Medulla oblongata (tissue), 1 donor: ENCODE data around the gene VWA3B.
"Not testable (repeated sequence)": the region's sequence is repeated elsewhere in the genome, so short reads cannot be mapped to it uniquely, and the experiment has no call there.

Source experiments
- DNase-seq: peaks from one replicate; pipeline ENCODE4 v3.0.0-alpha.2; 2015; ENCODE audit errors: extremely low spot score

The VWA3B gene

GRCh38 chr2:98297817-98298682 lies 211.1 kb downstream of the VWA3B start:
- no peak for DNase-seq

GRCh38 chr2:98298683-98299164 lies 211.8 kb downstream of the VWA3B start:
- DNase-seq: no peak

GRCh38 chr2:98299211-98299905 lies 212.4 kb downstream of the VWA3B start:
- DNase-seq: no peak

- peak; percentile 53 for DNase-seq
These were observed 213.3 kb downstream of the VWA3B start for GRCh38 chr2:98300141-98300874.

GRCh38 chr2:98301469-98301868 lies 214.5 kb downstream of the VWA3B start:
- DNase-seq: no peak

GRCh38 chr2:98307131-98307696 lies 220.2 kb downstream of the VWA3B start:
- not testable (repeated sequence) for DNase-seq

GRCh38 chr2:98308068-98308467 lies 221.1 kb downstream of the VWA3B start:
- DNase-seq: no peak

- no peak for DNase-seq
These were observed 221.6 kb downstream of the VWA3B start for GRCh38 chr2:98308532-98308931.

GRCh38 chr2:98309580-98309979 lies 222.6 kb downstream of the VWA3B start:
- DNase-seq: no peak

GRCh38 chr2:98310010-98310409 lies 223.0 kb downstream of the VWA3B start:
- no peak for DNase-seq

GRCh38 chr2:98311090-98311489 lies 224.1 kb downstream of the VWA3B start:
- DNase-seq: no peak

- DNase-seq: no peak
These were observed 225.0 kb downstream of the VWA3B start for GRCh38 chr2:98311771-98312545.

- no peak for DNase-seq
These were observed 226.7 kb downstream of the VWA3B start for GRCh38 chr2:98313492-98314250.

GRCh38 chr2:98314251-98314650 lies 227.3 kb downstream of the VWA3B start:
- DNase-seq: no peak

GRCh38 chr2:98315957-98316356 lies 229.0 kb downstream of the VWA3B start:
- no peak for DNase-seq

- no peak for DNase-seq
These were observed 230.2 kb downstream of the VWA3B start for GRCh38 chr2:98317214-98317613.

- DNase-seq: not testable (repeated sequence)
These were observed 233.2 kb downstream of the VWA3B start for GRCh38 chr2:98320171-98320570.

- DNase-seq: no peak
These were observed 237.2 kb downstream of the VWA3B start for GRCh38 chr2:98324181-98324580.

- no peak for DNase-seq
These were observed 240.8 kb downstream of the VWA3B start for GRCh38 chr2:98327776-98328175.

GRCh38 chr2:98329549-98329948 lies 242.6 kb downstream of the VWA3B start:
- no peak for DNase-seq
